Activated CD8-positive, alpha-beta memory T cell treated with anti-CD3 and anti-CD28 coated beads, Interleukin-2, amount 50 U/mL, for 48 hours (primary cell): Measurements from ENCODE around the gene ARHGEF28.
A peak's percentile ranks its signal among the peaks of the same experiment; 100 is the strongest.

Source experiments
- DNase-seq: peaks from one replicate; pipeline ENCODE4 v3.0.0-alpha.2; 2020

The ARHGEF28 gene, protein sequence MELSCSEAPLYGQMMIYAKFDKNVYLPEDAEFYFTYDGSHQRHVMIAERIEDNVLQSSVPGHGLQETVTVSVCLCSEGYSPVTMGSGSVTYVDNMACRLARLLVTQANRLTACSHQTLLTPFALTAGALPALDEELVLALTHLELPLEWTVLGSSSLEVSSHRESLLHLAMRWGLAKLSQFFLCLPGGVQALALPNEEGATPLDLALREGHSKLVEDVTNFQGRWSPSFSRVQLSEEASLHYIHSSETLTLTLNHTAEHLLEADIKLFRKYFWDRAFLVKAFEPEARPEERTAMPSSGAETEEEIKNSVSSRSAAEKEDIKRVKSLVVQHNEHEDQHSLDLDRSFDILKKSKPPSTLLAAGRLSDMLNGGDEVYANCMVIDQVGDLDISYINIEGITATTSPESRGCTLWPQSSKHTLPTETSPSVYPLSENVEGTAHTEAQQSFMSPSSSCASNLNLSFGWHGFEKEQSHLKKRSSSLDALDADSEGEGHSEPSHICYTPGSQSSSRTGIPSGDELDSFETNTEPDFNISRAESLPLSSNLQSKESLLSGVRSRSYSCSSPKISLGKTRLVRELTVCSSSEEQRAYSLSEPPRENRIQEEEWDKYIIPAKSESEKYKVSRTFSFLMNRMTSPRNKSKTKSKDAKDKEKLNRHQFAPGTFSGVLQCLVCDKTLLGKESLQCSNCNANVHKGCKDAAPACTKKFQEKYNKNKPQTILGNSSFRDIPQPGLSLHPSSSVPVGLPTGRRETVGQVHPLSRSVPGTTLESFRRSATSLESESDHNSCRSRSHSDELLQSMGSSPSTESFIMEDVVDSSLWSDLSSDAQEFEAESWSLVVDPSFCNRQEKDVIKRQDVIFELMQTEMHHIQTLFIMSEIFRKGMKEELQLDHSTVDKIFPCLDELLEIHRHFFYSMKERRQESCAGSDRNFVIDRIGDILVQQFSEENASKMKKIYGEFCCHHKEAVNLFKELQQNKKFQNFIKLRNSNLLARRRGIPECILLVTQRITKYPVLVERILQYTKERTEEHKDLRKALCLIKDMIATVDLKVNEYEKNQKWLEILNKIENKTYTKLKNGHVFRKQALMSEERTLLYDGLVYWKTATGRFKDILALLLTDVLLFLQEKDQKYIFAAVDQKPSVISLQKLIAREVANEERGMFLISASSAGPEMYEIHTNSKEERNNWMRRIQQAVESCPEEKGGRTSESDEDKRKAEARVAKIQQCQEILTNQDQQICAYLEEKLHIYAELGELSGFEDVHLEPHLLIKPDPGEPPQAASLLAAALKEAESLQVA (N-terminal part only)

GRCh38 chr5:73625944-73626811, at the start of gene ARHGEF28:
Gene ARHGEF28 (plus strand): TSS chr5:73626196. CDS start chr5:73684852, 58,656 bp downstream.
- peak; percentile 54 for DNase-seq

DNA sequence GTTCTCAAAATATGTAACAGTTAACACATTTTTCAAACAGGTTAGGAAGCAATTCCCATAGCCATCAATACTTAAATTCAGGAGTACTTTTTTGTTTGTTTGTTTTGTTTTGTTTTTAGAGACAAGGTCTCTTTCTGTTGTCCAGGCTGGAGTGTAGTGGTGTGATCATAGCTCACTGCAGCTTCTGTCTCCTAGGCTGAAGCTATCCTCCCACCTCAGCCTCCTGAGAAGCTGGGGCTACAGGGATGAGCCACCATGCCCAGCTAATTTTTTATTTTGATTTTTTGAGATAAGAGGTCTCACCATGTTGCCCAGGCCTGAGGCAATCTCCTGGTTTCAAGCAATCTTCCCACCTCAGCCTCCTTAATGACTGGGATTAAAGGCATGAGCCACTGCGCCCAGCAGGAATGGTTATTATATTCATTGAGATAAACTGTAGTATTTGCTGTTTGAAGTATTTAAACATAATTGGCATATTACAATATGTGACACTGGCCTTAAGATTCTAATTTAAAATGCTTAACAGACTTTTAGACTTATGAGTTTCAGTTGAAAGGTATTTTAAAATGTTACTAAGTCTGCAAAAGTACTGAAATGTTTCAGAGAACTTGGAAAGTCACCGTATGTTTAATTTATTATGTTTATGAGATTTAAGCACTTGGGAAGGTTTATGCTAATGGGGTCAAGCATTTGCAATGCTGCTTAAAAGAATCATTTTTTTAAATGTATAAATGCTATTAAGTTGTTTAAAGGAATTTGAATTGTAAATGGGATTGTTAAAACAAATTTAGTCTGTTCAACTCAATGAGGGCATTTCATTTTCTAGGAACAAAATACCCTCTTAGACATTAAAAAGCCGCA, 43.5 kb upstream of the ARHGEF28 start:
- DNase-seq = no peak

- no peak for DNase-seq
These were observed 38.1 kb upstream of the ARHGEF28 start for GRCh38 chr5:73587923-73588322.

DNA sequence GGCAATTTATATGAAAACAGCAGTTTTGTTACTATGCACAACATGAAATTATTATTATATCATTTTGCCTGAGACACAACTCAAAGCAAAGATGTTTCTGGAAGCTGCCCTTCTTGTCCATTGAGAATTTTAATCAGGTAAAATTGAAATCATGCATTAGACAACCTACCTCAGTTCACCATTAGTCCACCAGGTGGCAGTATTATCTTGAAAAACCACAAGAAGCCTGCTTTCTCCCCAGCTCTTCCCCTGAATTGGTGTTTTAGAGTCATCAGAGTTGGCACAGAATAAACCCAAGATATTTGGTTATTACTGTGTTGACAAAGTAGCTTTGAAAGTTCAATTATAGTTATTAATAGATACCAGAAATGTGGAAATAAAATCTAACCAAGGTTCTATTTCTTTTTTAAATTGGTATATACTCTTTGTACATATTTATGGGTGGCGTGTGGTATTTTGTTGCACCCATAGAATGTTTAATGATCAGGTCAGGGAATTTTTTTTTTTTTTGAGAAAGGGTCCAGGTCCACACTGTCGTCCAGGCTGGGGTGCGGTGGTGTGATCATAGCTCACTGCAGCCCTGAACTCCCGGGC, 34.8 kb upstream of the ARHGEF28 start:
- DNase-seq = no peak

DNA sequence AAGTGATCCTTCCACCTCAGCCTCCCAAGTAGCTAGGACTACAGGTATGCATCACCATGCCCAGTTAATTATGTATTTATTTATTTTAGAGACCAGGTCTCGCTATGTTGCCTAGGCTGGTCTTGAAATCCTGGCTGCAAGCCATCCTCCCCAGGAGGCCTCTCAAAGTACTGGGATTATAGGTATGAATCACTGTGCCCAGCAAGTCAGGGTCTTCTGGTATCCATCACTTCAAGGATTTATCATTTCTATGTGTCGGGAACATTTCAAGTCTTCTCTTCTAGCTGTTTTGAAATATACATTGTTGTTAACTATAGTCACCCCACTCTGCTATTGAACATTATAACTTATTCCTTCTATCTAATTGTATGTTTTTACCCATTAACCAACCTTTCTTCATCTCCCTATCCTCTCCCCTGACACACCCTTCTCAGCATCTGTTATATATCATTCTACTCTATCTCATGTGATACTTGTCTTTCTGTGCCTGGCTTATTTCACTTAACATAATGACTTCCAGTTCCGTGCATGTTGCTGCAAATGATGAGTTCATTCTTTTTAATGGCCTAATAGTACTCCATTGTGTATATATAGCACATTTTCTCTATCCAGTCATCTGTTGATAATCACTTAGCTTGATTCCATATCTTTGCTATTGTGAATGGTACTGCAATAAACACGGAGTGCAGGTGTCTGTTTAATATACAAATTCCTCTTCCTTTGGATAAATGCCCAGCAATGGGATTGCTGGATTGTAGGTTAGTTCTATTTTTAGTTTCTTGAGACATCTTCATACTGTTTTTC, 34.1 kb upstream of the ARHGEF28 start:
- DNase-seq = no peak

DNA sequence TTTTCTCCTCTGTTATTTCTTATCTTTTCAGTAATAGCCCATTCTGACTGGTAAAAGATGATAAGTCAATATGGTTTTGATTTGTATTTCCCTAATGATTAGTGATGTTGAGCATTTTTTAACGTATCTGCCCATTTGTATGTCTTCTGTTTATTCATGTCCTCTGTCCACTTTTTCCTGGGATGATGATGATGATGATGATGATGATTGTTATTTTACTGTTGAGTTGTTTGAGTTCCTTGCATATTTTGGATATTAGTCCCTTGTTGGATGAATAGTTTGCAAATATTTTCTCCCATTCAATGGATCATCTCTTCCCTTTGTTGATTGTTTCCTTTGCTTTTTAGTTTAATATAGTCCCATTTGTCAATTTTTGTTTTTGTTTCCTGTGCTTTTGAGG, 33.4 kb upstream of the ARHGEF28 start:
- no peak for DNase-seq

- no peak for DNase-seq
These were observed 29.2 kb upstream of the ARHGEF28 start for GRCh38 chr5:73596705-73597328.

DNA sequence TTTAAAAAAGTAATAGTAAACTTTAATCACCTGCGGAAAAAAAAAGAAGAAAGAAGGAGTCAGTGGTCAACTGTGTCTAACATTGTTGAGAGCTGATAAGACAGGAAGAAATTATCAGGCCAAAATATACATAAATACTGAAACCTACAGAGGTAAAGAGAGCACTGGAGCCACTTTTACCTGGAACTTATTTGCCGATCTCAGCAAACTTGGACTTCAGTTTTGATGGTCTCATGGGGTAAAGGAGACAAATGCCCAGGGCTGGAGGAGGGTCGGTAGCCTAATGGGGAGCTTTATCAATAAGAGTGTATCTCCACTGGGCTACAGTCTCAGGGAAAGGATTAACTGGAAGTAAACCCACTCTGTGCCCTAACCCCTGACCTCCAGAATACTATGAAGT, 26.6 kb upstream of the ARHGEF28 start:
- DNase-seq = no peak

DNA sequence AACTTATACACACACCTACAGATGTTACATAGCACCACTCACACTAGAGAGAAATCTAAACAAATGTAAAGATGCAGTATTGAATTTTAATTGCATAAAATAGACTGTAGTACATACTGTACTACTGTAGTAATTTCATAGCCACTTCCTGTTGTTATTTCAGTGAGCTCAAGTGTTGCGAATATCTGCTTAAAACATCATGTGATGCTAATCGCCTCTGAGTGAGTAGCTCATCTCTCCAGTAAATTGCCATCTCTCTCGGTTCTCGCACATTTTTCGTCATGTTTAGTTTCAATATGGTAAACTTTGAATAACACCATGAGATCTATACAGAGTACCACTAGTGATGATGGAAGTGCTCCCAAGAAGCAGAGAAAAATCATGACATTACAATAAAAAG, 22.0 kb upstream of the ARHGEF28 start:
- DNase-seq = no peak

GRCh38 chr5:73605223-73606087, 20.5 kb upstream of the ARHGEF28 start:
- DNase-seq = no peak

DNA sequence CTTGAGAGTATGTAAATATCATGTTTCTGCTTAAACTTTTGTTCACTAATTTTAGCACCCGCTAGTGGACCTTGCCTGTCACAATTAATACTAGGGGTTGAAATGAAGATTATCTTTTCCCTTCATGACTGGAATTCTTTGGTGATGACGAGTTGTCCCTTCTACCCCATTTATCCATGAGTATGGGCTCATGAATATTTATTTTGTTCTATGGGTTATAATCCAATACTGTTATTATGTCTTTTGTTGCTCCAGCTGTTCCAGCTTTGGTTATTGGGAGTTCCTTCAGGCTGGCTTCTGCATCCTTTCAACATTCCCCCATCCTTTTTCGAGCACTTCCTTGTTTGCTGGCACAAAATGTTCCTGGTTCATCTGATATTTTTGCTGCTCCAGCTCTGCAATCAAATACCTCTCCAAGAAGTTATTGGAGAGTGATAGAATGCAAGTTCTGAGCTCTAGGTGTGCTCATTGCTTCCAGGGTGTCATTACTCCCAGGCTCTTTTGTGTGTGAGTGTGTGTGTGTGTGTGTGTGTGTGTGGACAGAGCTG, 19.7 kb upstream of the ARHGEF28 start:
- no peak for DNase-seq

DNA sequence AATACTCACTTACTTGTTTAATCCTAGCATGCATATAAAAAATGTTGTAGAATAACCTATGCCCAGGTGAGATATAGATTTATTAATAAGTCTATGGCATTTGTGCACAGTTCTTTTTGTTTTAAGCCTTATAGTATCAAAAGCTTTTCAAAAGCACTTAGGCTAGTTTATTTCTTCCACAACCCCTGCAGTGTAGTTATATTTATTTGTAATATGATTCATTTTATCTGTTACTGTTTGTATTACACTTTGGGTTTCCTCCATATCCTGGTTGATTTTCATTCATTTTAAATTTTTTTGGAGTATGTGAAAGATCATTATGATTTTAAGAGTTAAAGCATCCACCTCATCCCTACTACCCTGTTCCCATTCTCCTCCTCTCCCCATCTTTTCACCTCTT, 18.8 kb upstream of the ARHGEF28 start:
- no peak for DNase-seq

GRCh38 chr5:73612799-73613198, 13.2 kb upstream of the ARHGEF28 start:
- DNase-seq = no peak

- DNase-seq = no peak
These were observed 10.9 kb upstream of the ARHGEF28 start for GRCh38 chr5:73615085-73615484.

- no peak for DNase-seq
These were observed 10.0 kb upstream of the ARHGEF28 start for GRCh38 chr5:73615947-73616346.

- no peak for DNase-seq
These were observed 8.3 kb upstream of the ARHGEF28 start for GRCh38 chr5:73617510-73618279.
